Subcutaneous abdominal adipose tissue (tissue), 5 donors: ENCODE results near the gene FGGY.

Experiments
- H3K27ac ChIP-seq: one replicate; pipeline ENCODE4 v1.7.0; 2013; ENCODE audit warnings: low read depth, mild to moderate bottlenecking, inconsistent platforms, low read length, moderate library complexity
- H3K27me3 ChIP-seq, 5 donors: one replicate each; pipeline ENCODE4 v1.7.0; 2013; ENCODE audit warnings: low read length in 5 of 5, inconsistent platforms in 1 of 5; ENCODE audit not compliant: control insufficient read depth in 5 of 5, insufficient read depth in 4 of 5
- H3K36me3 ChIP-seq, 5 donors: one replicate each; pipeline ENCODE4 v1.7.0; 2013; ENCODE audit warnings: low read length in 5 of 5; ENCODE audit not compliant: control insufficient read depth in 5 of 5, insufficient read depth in 5 of 5
- H3K4me1 ChIP-seq, 5 donors: one replicate each; pipeline ENCODE4 v1.7.0; 2013; ENCODE audit warnings: low read length in 5 of 5, mild to moderate bottlenecking in 3 of 5, moderate library complexity in 1 of 5; ENCODE audit not compliant: control insufficient read depth in 5 of 5, insufficient read depth in 5 of 5
- H3K4me3 ChIP-seq, 5 donors: one replicate each; pipeline ENCODE4 v1.7.0; 2013; ENCODE audit warnings: low read length in 5 of 5, low read depth in 1 of 5
- H3K9ac ChIP-seq, 5 donors: one replicate each; pipeline ENCODE4 v1.7.0; 2013; ENCODE audit warnings: low read length in 5 of 5, mild to moderate bottlenecking in 4 of 5, moderate library complexity in 3 of 5
- H3K9me3 ChIP-seq, 5 donors: one replicate each; pipeline ENCODE4 v1.7.0; 2013; ENCODE audit warnings: low read length in 5 of 5; ENCODE audit not compliant: control insufficient read depth in 5 of 5
- donor health status: healthy.
- donor health status: healthy.
- donor health status: healthy.
- donor health status: healthy.
- donor health status: healthy.

FGGY gene

GRCh38 chr1:59443310-59443709, 146.4 kb downstream of the FGGY start:
- no peak overlapping the region for H3K27ac ChIP-seq
- no peak overlapping the region for H3K4me3 ChIP-seq
- H3K4me1 ChIP-seq, result peaks cover 0 to 9% (median 2%) of the 10 kb centered on the region in 5 donors
- H3K36me3 ChIP-seq, result peaks cover 0 to 4% (median 0%) of the 10 kb centered on the region in 5 donors
- H3K9me3 ChIP-seq, result no peaks in the 10 kb centered on the region
- no peaks in the 10 kb centered on the region for H3K27me3 ChIP-seq
- no peak overlapping the region for H3K9ac ChIP-seq

DNA sequence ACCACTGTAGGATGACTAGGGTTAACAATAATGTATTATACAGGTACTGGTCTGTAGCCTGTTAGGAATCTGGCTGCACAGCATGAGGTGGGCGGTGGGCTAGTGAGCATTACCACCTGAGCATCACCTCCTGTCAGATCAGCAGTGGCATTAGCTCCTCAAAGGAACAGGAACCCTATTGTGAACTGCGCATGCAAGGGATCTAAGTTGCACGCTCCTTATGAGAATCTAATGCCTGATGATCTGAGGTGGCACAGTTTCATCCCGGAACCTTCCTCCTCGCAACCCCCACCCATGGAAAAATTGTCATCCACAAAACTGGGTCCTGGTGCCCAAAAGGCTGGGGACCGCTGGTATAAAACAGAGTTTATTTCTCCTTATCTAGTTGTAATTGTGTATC, 147.6 kb downstream of the FGGY start:
- Histone ChIP-seq H3K9ac (no peak overlapping the region), H3K27ac (no peak overlapping the region), H3K9me3 (no peaks in the 10 kb centered on the region), H3K4me1 (peaks cover 0 to 8% (median 0%) of the 10 kb centered on the region in 5 donors), H3K27me3 (no peaks in the 10 kb centered on the region), H3K4me3 (no peak overlapping the region), H3K36me3 (peaks cover 0 to 4% (median 0%) of the 10 kb centered on the region in 5 donors)

GRCh38 chr1:59445040-59445439, 148.1 kb downstream of the FGGY start:
- no peaks in the 10 kb centered on the region for H3K27me3 ChIP-seq
- H3K36me3 ChIP-seq, result peaks cover 0 to 4% (median 0%) of the 10 kb centered on the region in 5 donors
- H3K4me1 ChIP-seq, result peaks cover 0 to 8% (median 0%) of the 10 kb centered on the region in 5 donors
- no peak overlapping the region for H3K27ac ChIP-seq
- no peak overlapping the region for H3K4me3 ChIP-seq
- H3K9ac ChIP-seq, result no peak overlapping the region
- H3K9me3 ChIP-seq, result no peaks in the 10 kb centered on the region

- Histone ChIP-seq H3K27ac (no peak overlapping the region), H3K4me1 (peaks cover 0 to 8% (median 0%) of the 10 kb centered on the region in 5 donors), H3K9me3 (no peaks in the 10 kb centered on the region), H3K27me3 (no peaks in the 10 kb centered on the region), H3K9ac (no peak overlapping the region), H3K36me3 (peaks cover 0 to 4% (median 0%) of the 10 kb centered on the region in 5 donors), H3K4me3 (no peak overlapping the region)
These were observed 149.5 kb downstream of the FGGY start for GRCh38 chr1:59446257-59446901.

- Histone ChIP-seq H3K9me3 (no peaks in the 10 kb centered on the region), H3K4me3 (no peak overlapping the region), H3K27me3 (no peaks in the 10 kb centered on the region), H3K27ac (no peak overlapping the region), H3K4me1 (no peaks in the 10 kb centered on the region), H3K36me3 (no peaks in the 10 kb centered on the region), H3K9ac (no peak overlapping the region)
These were observed 155.1 kb downstream of the FGGY start for GRCh38 chr1:59452026-59452425.

GRCh38 chr1:59452559-59452958, 155.7 kb downstream of the FGGY start:
- Histone ChIP-seq H3K27me3 (no peaks in the 10 kb centered on the region), H3K27ac (no peak overlapping the region), H3K4me3 (no peak overlapping the region), H3K9ac (no peak overlapping the region), H3K9me3 (no peaks in the 10 kb centered on the region), H3K4me1 (no peaks in the 10 kb centered on the region), H3K36me3 (no peaks in the 10 kb centered on the region)

DNA sequence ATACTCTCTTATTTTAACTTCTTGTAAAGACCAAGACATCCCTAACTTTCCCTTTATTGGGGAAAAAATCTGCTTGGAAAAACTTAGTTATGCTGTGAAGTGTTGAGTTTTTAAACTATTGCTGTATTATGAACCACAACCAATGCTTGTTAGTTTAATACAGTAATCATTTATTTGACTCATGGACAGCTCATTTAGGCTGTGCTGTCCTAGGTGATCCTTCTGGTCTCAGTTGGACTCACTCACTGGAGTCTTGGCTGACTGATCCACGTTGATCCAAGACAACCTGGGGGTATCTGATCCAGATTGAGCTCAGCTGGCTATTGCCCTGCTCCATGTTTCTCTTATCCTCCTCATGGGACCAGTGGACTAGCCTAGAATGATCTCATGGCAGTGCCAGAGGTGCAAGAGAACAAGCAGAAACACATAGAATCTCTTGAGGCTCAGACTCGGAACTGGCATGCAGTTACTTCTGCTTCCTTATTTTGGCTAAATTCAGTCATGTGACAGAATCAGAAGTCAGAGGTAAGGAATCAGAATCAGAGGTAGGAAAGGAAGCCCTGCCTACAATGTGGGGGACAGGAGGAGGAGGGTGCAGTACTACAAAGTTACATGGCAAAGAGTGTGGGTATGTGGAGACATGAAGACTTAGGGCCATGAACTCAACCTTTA, 156.5 kb downstream of the FGGY start:
- no peak overlapping the region for H3K9ac ChIP-seq
- H3K36me3 ChIP-seq, result no peaks in the 10 kb centered on the region
- no peaks in the 10 kb centered on the region for H3K9me3 ChIP-seq
- H3K27ac ChIP-seq, result no peak overlapping the region
- H3K27me3 ChIP-seq, result no peaks in the 10 kb centered on the region
- H3K4me3 ChIP-seq, result no peak overlapping the region
- H3K4me1 ChIP-seq, result no peaks in the 10 kb centered on the region

DNA sequence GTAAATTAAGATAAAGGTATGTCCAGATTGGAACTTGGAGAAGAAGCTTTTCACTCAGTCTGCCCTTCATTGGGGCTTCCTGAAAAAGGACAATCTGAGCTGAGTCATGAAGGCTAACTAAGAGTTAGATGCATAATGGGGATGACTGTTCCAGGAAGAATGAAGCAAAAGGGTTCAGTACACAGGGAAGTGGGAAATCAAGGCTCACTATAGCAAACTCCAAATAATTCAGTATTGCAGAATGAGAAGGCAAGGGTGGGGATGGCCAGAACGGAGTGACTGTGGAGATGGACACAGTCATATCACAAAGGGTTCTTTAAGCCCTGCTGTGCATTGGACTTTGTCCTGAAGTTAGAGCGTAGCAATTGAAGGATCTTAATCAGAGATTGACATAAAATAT, 158.3 kb downstream of the FGGY start:
- Histone ChIP-seq H3K9ac (no peak overlapping the region), H3K27me3 (no peaks in the 10 kb centered on the region), H3K9me3 (peaks cover 0 to 4% (median 0%) of the 10 kb centered on the region in 5 donors), H3K4me3 (no peak overlapping the region), H3K36me3 (no peaks in the 10 kb centered on the region), H3K27ac (no peak overlapping the region), H3K4me1 (no peaks in the 10 kb centered on the region)

GRCh38 chr1:59457786-59458185, 160.9 kb downstream of the FGGY start:
- no peak overlapping the region for H3K27ac ChIP-seq
- H3K4me1 ChIP-seq, result no peaks in the 10 kb centered on the region
- no peak overlapping the region for H3K4me3 ChIP-seq
- no peak overlapping the region for H3K9ac ChIP-seq
- H3K27me3 ChIP-seq, result no peaks in the 10 kb centered on the region
- peaks cover 0 to 5% (median 0%) of the 10 kb centered on the region in 5 donors for H3K9me3 ChIP-seq
- no peaks in the 10 kb centered on the region for H3K36me3 ChIP-seq

- H3K9ac ChIP-seq, result no peak overlapping the region
- H3K4me3 ChIP-seq, result no peak overlapping the region
- H3K27ac ChIP-seq, result no peak overlapping the region
- H3K9me3 ChIP-seq, result peaks cover 0 to 5% (median 0%) of the 10 kb centered on the region in 5 donors
- no peaks in the 10 kb centered on the region for H3K4me1 ChIP-seq
- no peaks in the 10 kb centered on the region for H3K36me3 ChIP-seq
- H3K27me3 ChIP-seq, result no peaks in the 10 kb centered on the region
These were observed 162.0 kb downstream of the FGGY start for GRCh38 chr1:59458884-59459283.
